Parathyroid adenoma (tissue), 2 donors: ENCODE measurements around the gene CTDSP2.
"Not testable (repeated sequence)": the region's sequence is repeated elsewhere in the genome, so short reads cannot be mapped to it uniquely, and the experiment has no call there.

Experiments used
- H2AFZ ChIP-seq: fragments of 300-600 bp; sonication (generic); one replicate; pipeline ENCODE4 v1.7.0; 2017; ENCODE audit warnings: antibody characterized with exemption, mild to moderate bottlenecking
- H3K27ac ChIP-seq: fragments of 300-600 bp; sonication (generic); one replicate; pipeline ENCODE4 v1.7.0; 2017
- H3K27me3 ChIP-seq: fragments of 300-600 bp; sonication (generic); one replicate; pipeline ENCODE4 v1.7.0; 2017; ENCODE audit warnings: low read length; ENCODE audit not compliant: control insufficient read depth, insufficient read depth
- H3K36me3 ChIP-seq: fragments of 300-600 bp; sonication (generic); one replicate; pipeline ENCODE4 v1.7.0; 2017; ENCODE audit warnings: low read length; ENCODE audit not compliant: control insufficient read depth, insufficient read depth
- H3K4me1 ChIP-seq: fragments of 300-600 bp; sonication (generic); one replicate; pipeline ENCODE4 v1.7.0; 2017; ENCODE audit warnings: control low read depth
- H3K4me2 ChIP-seq: fragments of 300-600 bp; sonication (generic); one replicate; pipeline ENCODE4 v1.7.0; 2017; ENCODE audit warnings: low read length
- H3K4me3 ChIP-seq: fragments of 300-600 bp; sonication (generic); one replicate; pipeline ENCODE4 v1.7.0; 2017; ENCODE audit warnings: low read depth, low read length
- H3K79me2 ChIP-seq: fragments of 300-600 bp; sonication (generic); one replicate; pipeline ENCODE4 v1.7.0; 2017; ENCODE audit warnings: control low read depth
- H3K9ac ChIP-seq: fragments of 300-600 bp; sonication (generic); one replicate; pipeline ENCODE4 v1.7.0; 2017; ENCODE audit warnings: mild to moderate bottlenecking
- H3K9me3 ChIP-seq: fragments of 300-600 bp; sonication (generic); one replicate; pipeline ENCODE4 v1.7.0; 2017; ENCODE audit warnings: low read length; ENCODE audit not compliant: control insufficient read depth
- CTCF ChIP-seq: fragments of 300-600 bp; sonication (generic); IDR thresholded peaks from one replicate; pipeline ENCODE4 v1.7.0; 2017; ENCODE audit warnings: antibody characterized with exemption, mild to moderate bottlenecking
- donor health status: primary hyperparathyroidism.

Gene CTDSP2

DNA sequence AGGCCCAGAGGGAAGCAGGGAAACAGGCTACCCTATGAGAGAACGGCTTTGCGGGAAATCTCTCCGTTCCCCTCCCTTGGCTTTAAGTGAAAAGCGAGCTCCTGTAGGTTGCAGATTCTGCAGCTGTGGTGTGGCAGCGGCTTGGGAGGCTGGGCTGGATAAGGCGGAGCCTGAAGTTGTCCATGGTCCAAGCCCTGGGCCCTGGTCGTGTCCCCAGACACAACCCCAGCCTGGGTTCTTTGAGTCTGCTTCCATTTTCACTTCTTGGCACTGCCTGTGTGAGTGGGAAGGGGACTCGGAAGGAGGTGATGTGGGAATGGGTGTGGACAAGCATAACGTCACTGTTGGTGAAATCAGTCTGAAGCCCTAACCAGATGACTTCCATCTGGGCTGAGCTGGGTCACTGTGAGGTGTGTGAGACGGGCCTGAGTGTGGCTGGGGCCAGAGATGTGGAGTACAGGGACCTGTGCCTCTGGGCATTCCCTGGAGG, 43.0 kb upstream of the CTDSP2 start:
- TF ChIP-seq CTCF: no peak
- H3K9ac ChIP-seq: no peak overlapping the region
- no peaks in the 10 kb centered on the region for H3K79me2 ChIP-seq
- H2AFZ ChIP-seq: no peak overlapping the region
- H3K4me3 ChIP-seq: no peak overlapping the region
- no peaks in the 10 kb centered on the region for H3K36me3 ChIP-seq
- peak overlapping the region; percentile 58 for H3K27ac ChIP-seq
- H3K27me3 ChIP-seq: no peaks in the 10 kb centered on the region
- H3K9me3 ChIP-seq: no peaks in the 10 kb centered on the region
- no peak overlapping the region for H3K4me2 ChIP-seq
- H3K4me1 ChIP-seq: peaks cover 24% of the 10 kb centered on the region

GRCh38 chr12:57888409-57889157, 42.1 kb upstream of the CTDSP2 start:
- Histone ChIP-seq H3K9me3 (no peaks in the 10 kb centered on the region), H3K9ac (no peak overlapping the region), H3K4me2 (no peak overlapping the region), H3K4me1 (peaks cover 16% of the 10 kb centered on the region), H2AFZ (peak overlapping the region; percentile 24), H3K4me3 (no peak overlapping the region), H3K36me3 (no peaks in the 10 kb centered on the region), H3K27ac (peak overlapping the region; percentile 58), H3K27me3 (no peaks in the 10 kb centered on the region), H3K79me2 (no peaks in the 10 kb centered on the region)
- no peak for TF ChIP-seq CTCF

DNA sequence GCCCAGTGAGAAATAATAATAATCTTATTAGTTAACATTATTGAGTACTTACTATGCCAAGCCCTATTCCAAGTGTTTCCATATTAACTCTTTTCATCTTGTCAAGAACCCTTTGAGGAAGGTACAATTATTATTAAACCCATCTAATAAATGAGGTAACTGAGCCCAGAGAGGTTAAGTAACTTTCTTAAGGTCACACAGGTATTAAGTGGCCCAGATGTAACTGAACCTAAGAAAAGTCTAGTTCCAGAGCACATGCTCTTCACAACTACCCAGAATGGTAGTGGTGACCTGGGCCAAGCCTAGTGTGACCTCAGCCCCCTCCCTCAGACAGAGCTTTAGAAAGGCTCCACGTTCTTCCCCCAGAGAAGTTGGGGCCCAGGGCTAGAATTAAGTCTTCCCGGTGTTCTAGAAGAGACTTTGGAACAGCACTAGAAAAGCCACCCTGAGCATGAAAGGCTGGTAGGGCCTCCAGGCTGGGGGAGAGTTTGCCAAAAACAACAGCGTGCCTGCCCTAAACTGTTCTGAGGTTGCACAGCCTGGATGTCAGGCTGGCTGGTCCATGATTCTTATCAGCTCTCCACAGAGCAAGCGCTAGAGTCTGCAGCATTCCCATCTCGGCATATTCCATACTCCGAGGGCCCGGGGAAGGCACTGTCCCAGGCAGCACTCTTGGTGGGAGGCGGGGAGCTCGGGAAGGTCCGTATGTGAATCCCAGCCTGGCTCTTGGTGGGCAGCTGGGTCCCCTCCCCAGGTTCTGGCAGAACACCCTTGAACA, 41.3 kb upstream of the CTDSP2 start:
- H3K36me3 ChIP-seq: no peaks in the 10 kb centered on the region
- no peak overlapping the region for H3K9ac ChIP-seq
- no peak overlapping the region for H3K4me3 ChIP-seq
- H2AFZ ChIP-seq: peak overlapping the region; percentile 24
- H3K4me2 ChIP-seq: no peak overlapping the region
- no peaks in the 10 kb centered on the region for H3K27me3 ChIP-seq
- H3K9me3 ChIP-seq: no peaks in the 10 kb centered on the region
- peaks cover 9% of the 10 kb centered on the region for H3K4me1 ChIP-seq
- no peak overlapping the region for H3K27ac ChIP-seq
- no peak for TF ChIP-seq CTCF
- H3K79me2 ChIP-seq: no peaks in the 10 kb centered on the region

GRCh38 chr12:57886964-57887363, 40.4 kb upstream of the CTDSP2 start:
- not testable (repeated sequence) for H3K9ac ChIP-seq, H3K4me2 ChIP-seq, H3K36me3 ChIP-seq, H3K9me3 ChIP-seq, H3K27ac ChIP-seq, H3K4me3 ChIP-seq, H2AFZ ChIP-seq, H3K79me2 ChIP-seq, H3K4me1 ChIP-seq, H3K27me3 ChIP-seq

DNA sequence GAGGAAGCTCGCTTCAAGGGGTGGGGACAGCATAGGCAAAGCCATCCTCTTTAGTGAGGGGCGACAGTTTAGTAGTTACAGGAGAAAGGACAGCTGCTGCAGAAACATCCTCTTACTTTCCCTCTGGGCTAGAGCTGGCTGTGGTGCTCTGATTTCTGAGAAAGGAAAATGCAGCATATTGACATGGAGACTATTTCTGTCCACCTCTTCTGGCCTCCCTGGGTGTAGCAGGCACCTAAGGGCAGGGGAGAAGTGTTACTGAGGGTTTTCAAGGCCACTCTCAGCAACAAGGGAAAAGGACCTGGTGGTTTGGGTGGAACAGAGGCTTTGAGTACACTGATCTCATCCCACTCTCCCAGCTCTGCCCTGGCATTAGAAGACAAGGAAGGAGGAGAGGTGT, 40.0 kb upstream of the CTDSP2 start:
- no peak for TF ChIP-seq CTCF
- Histone ChIP-seq H2AFZ (no peak overlapping the region), H3K27ac (no peak overlapping the region), H3K9ac (no peak overlapping the region), H3K79me2 (no peaks in the 10 kb centered on the region), H3K27me3 (no peaks in the 10 kb centered on the region), H3K4me3 (no peak overlapping the region), H3K9me3 (no peaks in the 10 kb centered on the region), H3K36me3 (no peaks in the 10 kb centered on the region), H3K4me1 (peaks cover 6% of the 10 kb centered on the region), H3K4me2 (no peak overlapping the region)
